ENCODE measurements around the gene TEX53.

Gene TEX53

DNA sequence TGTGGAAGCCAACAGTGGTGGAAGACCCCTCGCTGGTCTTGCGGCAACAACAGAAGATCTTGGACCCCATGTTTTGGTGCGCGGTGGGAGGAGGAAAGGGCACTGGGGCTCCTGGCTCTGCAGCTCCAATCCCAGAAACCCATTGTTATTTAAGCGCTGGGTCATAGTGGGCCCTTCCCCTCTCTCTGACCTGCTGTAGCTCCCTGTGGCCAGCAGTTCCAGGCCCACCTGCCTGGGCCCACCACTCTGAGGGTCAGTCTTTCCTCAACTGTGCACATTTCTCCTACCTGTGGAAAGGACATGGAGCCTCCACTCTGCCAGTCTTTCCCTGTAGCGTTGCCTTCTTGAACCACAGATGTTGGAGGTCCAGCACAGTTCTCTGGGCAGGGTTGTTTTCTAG, at the start of gene TEX53:
Gene TEX53, minus strand, starts transcription at position 101 of the 400 bp plus-strand sequence. Its CDS starts 31 bp downstream, at position 70.
- no peak for DNase-seq

DNA sequence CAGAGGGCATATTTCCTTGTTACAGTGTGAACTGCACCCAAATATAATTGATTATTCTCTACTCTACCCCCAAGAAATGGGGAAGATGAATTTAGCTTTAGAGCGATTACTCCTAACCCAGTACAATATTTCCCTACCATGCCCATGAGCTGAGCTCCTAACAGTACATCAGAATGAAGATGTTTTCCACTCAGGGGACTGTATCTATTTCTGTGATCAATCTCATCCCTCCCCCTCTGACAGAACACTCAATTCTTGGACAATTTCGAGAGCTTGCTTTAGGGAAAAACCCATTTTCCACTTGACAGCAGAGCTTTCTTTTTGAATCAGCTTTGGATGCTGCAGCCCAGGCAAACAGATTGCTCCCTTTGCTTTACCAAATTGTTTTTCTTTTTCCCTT, 49.1 kb upstream of the TEX53 start:
- DNase-seq, result no peak

- DNase-seq, result no peak
Observed at GRCh38 chr9:114701988-114702387, 44.4 kb upstream of the TEX53 start.

- DNase-seq, result no peak
Observed at GRCh38 chr9:114697951-114698351, 40.3 kb upstream of the TEX53 start.

GRCh38 chr9:114696814-114697544, 39.4 kb upstream of the TEX53 start:
- no peak for DNase-seq

DNA sequence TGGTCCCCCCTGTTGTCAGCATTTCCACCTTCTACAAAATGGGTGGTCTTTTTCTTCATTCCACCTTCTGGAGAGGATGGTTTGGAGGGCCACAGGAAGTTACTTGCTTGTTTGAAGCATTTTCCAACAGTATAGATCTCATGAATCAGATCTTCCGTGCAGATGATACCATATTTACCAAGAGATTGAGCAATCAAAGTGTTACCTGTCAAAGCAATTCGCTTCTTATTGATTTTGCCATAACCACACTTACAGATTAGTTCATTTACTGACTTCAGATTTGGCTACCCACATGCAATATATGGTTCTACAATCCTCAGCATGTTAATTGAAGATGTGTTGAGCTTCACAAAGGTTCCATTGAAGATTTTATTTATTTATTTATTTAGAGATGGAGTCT, 38.3 kb upstream of the TEX53 start:
- no peak for DNase-seq

- DNase-seq, result no peak
Observed at GRCh38 chr9:114694719-114695269, 37.2 kb upstream of the TEX53 start.

DNA sequence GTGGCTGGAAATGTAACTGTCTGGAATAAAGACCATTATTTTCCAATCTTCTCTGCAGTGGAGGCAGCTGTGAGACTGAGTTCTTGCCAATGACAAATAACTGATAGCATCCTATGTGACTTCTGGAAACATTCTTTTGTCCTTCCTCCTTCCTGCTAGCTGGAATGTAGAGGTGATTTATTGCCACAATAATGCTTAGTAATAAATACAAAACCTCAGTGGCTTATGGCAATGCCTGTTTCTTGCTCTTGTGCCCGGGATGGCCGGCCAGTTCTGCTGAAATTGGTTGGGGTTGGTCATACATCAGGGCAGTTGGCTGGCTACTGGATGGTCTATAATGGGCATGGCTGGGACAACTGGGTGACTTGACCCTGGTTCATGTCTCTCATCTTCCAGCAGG, 36.5 kb upstream of the TEX53 start:
- no peak for DNase-seq

- DNase-seq, result no peak
Observed at GRCh38 chr9:114693248-114693855, 35.7 kb upstream of the TEX53 start.

DNA sequence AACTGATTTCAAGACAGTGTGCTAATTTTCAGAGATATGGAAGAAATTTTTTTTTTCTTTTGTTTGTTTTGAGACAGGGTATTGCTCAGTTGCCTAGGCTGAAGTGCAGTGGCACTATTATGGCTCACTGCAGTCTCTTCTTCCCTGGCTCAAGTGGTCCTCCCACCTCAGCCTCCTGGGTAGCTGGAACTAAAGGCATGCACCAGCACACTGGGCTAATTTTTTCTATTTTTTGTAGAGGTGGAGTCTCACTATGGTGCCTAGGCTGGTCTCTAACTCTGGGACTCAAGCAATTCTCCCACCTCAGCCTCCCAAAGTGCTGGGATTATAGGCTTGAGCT, 34.3 kb upstream of the TEX53 start:
- no peak for DNase-seq

GRCh38 chr9:114691046-114691955, 33.7 kb upstream of the TEX53 start:
- no peak for DNase-seq

DNA sequence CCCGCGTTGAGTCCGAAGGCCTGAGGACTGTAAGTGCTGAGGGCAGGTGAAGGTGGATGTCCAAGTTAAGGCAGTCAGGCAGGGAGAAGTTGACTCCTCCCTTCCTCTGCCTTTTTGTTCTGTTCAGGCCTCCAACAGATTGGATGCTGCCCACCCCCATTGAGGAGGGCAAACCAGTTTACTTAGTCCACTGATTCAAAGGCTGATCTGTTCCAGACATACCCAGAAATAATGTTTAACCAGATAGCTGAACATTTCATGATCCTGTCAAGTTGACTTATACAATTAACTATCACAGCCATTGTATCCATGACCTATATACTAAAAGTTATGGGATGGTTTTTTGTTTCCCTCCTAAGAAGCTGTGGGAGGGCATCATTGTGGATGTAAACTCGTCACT, 32.7 kb upstream of the TEX53 start:
- no peak for DNase-seq

GRCh38 chr9:114689813-114690212, 32.2 kb upstream of the TEX53 start:
- no peak for DNase-seq

GRCh38 chr9:114688909-114689610, 31.5 kb upstream of the TEX53 start:
- no peak for DNase-seq

GRCh38 chr9:114688379-114688778, 30.8 kb upstream of the TEX53 start:
- DNase-seq, result no peak

GRCh38 chr9:114687034-114687433, 29.4 kb upstream of the TEX53 start:
- no peak for DNase-seq

GRCh38 chr9:114685951-114686350, 28.3 kb upstream of the TEX53 start:
- DNase-seq, result no peak

GRCh38 chr9:114684036-114684435, 26.4 kb upstream of the TEX53 start:
- DNase-seq, result no peak

- no peak for DNase-seq
Observed at GRCh38 chr9:114682846-114683245, 25.2 kb upstream of the TEX53 start.

DNA sequence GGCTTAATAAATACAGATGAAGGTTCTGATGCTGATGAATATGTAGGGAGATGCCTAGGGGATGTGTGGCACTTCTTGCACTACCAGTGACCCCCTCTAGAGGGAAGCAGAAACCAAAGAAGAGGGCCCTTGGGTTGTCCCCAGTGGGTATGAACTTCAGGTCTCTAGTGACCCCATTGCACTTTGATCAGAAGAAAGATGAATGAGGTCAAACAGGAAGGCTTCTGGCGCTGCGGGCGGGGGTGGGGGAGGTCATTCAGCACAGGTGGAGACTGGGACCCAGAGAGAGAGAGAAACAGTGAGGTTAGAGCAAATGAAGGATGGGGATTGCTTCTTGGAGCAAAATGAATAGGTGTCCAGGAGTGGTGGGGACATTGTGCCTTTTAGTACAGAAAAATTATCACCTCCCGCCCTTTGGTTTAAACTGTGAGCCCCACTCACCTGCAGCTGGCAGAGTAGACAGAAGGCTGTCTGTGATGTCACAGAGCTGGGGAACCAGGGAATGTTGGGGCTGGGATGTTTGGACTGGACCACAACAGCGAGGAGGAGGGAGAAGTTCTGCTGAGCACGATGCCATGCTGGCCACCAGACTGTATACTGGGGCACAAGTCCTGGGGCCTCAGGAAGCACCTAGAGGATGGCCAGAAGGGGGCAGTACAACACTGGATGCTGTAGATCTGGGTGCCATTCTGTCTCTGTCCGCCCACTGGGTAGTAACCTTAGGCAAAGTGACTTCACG, 24.2 kb upstream of the TEX53 start, which contains the start of gene TEX48:
Gene TEX48, minus strand, starts transcription at position 599 of the 739 bp plus-strand sequence. CDS start 10,469 bp downstream, outside the sequence.
- DNase-seq, result peak; percentile 43

GRCh38 chr9:114680259-114681001, 22.8 kb upstream of the TEX53 start:
- no peak for DNase-seq
